HG03432 (cell line): ENCODE results near the gene SDK2.

ENCODE experiments used
- ATAC-seq: cut with Tn5 transposase; IDR thresholded peaks from one replicate; pipeline ENCODE4 v1.9.1; 2021; ENCODE audit warnings: mild to moderate bottlenecking, moderate library complexity; ENCODE audit not compliant: unreplicated experiment

The SDK2 gene, protein sequence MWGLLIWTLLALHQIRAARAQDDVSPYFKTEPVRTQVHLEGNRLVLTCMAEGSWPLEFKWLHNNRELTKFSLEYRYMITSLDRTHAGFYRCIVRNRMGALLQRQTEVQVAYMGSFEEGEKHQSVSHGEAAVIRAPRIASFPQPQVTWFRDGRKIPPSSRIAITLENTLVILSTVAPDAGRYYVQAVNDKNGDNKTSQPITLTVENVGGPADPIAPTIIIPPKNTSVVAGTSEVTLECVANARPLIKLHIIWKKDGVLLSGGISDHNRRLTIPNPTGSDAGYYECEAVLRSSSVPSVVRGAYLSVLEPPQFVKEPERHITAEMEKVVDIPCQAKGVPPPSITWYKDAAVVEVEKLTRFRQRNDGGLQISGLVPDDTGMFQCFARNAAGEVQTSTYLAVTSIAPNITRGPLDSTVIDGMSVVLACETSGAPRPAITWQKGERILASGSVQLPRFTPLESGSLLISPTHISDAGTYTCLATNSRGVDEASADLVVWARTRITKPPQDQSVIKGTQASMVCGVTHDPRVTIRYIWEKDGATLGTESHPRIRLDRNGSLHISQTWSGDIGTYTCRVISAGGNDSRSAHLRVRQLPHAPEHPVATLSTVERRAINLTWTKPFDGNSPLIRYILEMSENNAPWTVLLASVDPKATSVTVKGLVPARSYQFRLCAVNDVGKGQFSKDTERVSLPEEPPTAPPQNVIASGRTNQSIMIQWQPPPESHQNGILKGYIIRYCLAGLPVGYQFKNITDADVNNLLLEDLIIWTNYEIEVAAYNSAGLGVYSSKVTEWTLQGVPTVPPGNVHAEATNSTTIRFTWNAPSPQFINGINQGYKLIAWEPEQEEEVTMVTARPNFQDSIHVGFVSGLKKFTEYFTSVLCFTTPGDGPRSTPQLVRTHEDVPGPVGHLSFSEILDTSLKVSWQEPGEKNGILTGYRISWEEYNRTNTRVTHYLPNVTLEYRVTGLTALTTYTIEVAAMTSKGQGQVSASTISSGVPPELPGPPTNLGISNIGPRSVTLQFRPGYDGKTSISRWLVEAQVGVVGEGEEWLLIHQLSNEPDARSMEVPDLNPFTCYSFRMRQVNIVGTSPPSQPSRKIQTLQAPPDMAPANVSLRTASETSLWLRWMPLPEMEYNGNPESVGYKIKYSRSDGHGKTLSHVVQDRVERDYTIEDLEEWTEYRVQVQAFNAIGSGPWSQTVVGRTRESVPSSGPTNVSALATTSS (N-terminal part only)

GRCh38 chr17:73644145-73645049 lies at the start of gene SDK2:
Gene SDK2 (minus strand): TSS chr17:73644445. CDS start chr17:73644088, 357 bp downstream.
- no peak for ATAC-seq

DNA sequence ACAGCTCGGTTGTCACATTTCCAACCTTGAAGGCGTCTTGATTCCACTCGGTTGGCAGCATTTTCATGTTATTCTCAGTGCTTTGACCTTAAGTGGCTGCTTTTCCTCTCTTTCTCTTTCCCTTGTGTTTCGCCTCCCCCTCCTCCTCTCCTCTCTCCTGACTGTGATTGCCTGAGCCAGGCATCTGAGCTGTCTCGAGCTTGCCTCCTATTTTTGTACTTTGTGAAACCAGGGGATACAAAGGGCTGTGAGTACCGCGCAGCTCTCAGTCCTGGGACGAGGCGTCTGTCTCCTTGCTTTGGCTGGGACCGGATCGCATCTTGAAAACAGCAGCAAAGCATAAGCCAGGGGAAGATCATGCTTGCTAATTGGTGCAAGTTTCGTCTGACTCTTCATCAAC lies 48.8 kb upstream of the SDK2 start:
- no peak for ATAC-seq

DNA sequence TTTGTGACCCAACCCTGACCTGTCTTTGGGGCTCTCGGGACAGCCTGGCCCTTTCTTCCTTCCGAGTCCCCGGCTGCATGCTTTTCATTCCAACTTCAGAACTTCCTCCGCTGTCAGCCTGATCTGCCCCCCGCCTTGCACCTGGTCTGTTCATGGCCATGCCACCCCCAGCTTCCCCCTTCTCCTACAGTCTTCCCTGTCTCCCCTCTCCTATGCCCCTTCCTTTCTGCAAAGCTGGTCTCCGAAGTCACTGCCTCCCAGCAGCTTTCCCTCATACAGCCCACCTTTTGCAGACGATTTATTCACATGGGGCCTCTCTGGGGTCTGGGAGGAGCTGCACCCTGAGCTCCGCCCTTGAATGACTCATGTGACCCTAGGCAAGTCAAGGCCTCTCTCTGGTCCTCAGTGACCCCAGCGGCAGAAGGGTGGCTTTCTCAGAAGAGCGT lies 47.1 kb upstream of the SDK2 start:
- ATAC-seq, result no peak

DNA sequence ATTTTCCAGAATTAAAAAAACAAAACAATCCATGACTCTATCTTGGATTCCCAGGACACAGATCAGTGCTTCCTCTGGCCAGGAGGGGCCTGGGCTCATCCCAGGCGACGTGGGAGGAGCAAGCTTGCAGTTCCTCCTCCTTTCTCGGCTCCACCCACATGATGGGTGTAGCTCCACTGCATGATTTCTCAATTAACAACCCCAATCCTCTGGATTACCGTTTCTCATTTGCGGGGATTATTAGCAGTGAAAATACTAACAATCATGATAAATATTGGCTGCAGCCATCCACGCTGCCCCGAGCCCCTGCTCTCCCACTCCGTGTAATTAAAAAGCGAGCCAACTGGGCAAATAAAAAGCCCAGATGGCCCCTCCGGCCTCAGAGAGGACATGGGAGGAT lies 46.4 kb upstream of the SDK2 start:
- ATAC-seq, result no peak

DNA sequence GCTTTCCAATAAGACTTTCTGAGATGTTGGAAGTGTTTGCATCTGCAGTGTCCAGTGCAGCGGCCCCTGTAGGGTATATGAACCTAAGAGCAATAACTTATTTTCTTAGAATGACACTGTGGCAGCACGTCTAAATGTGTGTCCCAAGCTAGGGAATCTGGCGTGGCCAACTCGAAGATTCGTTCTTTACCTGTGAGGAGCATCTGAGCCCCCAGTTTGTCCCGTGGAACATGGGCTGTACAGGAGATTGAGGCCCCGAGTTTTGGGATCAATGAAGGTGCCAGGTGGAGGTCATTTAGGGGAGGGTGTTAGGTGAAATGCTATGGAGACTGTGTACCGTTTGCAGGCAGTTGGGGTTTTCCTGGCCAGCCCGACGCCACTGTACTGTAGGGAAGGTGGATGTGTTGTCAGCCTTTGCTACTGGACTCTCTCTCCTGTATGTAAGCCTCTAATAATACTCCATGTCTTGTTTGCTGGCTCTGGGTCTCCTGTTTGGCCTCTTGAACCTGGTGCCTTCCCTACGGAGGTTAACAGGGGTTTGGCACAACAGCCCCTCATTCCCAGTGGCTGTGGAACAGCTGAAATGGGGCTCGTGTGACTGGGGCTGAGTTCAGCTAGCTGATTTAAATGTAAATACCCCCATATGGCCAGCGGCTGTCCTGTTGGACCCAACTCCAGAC lies 45.5 kb upstream of the SDK2 start:
- no peak for ATAC-seq

DNA sequence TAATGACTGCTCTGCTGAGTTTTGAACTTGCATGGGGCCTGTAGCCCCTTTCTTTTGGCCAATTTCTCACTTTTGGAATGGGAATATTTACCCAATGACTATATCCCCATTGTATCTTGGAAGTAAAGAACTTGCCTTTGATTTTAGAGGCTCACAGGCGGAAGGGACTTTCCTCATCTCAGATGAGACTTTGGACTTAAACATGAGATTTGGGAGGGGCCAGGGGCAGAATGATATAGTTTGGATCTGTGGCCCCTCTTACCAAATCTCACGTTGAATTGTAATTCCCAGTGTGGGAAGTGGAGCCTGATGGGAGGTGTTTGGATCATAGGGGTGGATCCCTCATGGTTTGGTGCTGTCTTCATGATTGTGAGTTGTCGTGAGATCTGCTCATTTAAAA lies 42.7 kb upstream of the SDK2 start:
- ATAC-seq, result no peak

DNA sequence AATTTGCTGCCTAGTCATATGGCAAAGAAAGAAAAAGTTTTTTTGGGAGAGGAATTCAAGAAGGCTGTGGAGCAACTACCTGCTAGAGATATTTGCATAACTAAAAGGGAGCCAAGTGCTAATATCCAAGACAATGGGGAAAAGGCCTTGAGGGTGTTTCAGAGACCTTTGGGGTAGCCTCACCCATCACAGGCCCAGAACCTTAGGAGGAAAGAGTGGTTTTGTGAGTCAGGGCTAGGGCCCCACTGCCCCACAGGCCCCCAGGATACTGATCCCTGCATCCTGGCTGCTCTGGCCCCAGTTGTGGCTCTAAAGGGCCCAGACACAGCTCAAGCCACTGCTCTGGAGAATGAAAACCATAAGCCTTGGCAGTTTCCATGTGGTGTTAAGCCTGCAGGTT lies 41.9 kb upstream of the SDK2 start:
- no peak for ATAC-seq

GRCh38 chr17:73684183-73684582 lies 39.9 kb upstream of the SDK2 start:
- no peak for ATAC-seq

DNA sequence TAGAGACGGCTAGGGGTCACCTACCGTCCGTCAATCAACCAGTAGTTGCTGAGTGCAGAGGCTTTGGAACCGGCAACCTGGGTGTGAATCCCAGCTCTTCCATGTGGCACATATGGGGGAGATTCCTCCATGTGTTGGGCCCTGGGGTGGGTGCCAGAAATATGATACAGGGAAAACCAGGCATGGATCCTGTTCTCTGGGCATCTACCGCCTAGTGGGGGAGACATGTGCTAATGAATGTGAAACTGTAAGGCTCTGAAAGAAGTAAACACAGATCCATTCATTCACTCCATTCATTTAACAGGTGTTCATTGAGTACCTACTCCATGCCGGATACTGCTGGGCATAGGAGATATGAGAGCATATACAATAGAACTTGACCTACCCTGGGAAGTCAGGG lies 39.5 kb upstream of the SDK2 start:
- ATAC-seq, result no peak

GRCh38 chr17:73681946-73682345 lies 37.7 kb upstream of the SDK2 start:
- no peak for ATAC-seq

GRCh38 chr17:73679476-73679875 lies 35.2 kb upstream of the SDK2 start:
- ATAC-seq, result no peak

DNA sequence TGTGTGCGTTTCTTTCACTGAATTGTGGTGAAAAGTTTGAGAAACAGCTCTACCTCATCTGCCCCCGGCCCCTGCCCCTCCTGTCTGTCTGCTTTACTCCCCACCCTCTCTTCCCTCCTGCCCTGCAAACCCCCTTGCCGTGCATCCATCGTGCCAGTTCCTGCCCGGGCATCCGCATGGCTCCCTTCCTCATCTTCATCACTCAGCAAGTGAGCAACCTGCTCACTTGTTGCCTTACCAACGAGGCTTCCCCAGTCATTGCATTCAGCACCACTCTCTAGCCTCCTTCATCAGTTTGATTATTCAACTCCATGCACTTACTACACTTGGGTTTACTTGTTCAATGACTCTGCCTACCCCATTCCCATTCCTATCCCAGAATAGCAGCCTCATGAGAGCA lies 34.8 kb upstream of the SDK2 start:
- no peak for ATAC-seq

- no peak for ATAC-seq
Measured at GRCh38 chr17:73669771-73670170, 25.5 kb upstream of the SDK2 start.

DNA sequence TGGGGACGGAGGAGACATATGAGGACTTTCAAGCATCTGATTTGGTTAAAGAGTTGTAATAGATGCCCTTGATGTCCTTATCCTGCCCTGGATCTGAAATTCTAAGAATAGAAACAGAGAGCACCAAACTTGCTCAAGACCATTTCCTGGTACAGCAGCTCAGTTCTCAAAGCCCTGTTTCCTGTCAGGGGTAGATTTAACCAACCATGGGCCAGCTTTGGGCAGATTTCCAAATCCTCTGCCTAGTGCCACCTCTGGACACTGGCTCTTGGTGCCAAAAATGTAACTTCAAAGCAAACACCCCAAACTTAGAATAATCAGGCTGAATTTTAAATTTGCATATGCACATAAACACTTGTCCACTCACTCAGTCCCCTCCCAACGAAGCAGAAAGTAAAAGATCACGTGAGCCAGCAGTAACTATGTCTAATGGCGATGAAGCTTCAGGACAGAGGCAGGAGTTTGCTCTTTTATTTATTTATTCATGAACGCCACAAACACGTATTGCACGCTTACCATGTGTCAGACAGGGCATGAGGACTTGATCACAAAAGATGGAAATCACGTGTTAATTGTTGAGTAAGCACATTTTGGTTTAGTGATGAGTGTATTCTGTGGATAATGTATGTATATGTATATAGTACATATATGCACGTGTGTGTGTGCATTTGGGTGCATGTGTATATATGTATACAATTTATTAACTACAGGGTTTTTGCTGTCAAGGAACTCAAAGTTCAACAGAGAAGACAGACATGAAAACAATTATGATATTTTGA lies 23.1 kb upstream of the SDK2 start:
- ATAC-seq, result no peak

DNA sequence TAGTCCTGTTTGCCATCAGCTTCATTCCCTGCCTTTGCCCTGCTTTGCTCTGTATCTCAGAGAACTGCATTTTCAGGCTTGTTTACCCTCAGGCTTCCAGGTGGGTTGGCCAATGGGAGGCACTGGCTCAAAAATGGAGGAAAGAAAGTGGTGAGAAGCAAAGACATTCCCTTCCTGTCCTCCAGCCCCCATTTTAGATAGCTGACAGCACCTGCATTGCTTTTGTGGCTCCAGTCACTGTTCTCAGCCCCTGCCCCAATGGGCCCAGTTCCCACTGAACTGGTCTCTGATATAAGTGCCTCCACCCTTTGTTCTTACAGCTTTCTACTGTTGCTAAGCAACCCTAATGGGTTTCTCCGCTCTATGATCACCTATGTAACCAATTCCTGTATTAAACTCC lies 19.4 kb upstream of the SDK2 start:
- no peak for ATAC-seq

- ATAC-seq, result no peak
Measured at GRCh38 chr17:73660366-73660765, 16.1 kb upstream of the SDK2 start.

DNA sequence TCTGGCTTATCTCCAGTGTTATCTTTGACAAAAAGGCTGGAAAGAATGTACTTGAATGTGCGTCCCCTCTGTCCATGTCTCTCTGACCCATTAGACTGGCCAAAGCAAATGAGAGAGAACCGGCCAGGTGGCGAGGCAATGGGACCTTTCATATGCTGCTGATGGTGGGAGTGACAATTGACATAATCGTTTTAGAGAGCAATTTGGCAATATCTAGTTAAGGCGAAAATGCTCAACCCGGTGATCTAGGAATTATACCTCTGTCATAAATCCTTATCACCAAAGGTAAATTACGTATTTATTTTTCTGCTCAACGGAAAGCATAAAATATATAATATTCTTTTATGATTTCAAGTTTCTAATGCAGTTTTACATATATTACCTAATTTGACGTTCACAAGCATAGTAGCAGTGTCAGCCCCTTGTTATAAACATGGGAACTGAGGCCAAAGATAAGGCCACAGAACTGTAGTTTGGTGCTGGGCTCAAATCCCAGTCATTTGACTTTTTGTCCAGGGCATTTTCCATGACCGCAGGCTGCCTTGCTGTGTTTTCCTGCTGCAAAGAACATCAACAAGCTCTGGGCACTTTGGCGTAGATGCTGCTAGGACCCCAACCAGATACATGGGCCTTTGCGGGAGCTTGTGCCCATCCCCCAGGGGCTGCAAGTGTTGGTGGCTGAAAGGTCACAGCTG lies 14.7 kb upstream of the SDK2 start:
- ATAC-seq, result no peak

- no peak for ATAC-seq
Measured at GRCh38 chr17:73657473-73658116, 13.3 kb upstream of the SDK2 start.
